Calu3 (cell line): ENCODE measurements around the gene MR1. TPM values are rescaled to one million over a fixed set of nuclear protein-coding genes. Genes with fewer than 3 reads are reported as not detected.

Experiments
- BruUV-seq: library from RNA; stranded (reverse); fragments of 400-500 nt; replicated peaks from 2 replicates; lab custom pipeline; 2021; lab: Mats Ljungman, UMichigan
- CTCF ChIA-PET: fragments of 300-600 bp; sonication (Branson Sonifier 250); formaldehyde crosslinking; loops from one replicate; lab custom pipeline; 2022; ENCODE audit warnings: antibody characterized with exemption; lab: Charles Lee
- DNase-seq: peaks from one replicate; pipeline ENCODE4 v3.0.0; 2022
- H3K27ac Mint-ChIP-seq: one replicate; pipeline ENCODE4 v1.8.0; 2022; ENCODE audit warnings: mixed read lengths; ENCODE audit not compliant: unreplicated experiment
- H3K27me3 Mint-ChIP-seq: one replicate; pipeline ENCODE4 v1.8.0; 2022; ENCODE audit warnings: mixed read lengths; ENCODE audit not compliant: unreplicated experiment
- H3K36me3 Mint-ChIP-seq: one replicate; pipeline ENCODE4 v1.8.0; 2022; ENCODE audit warnings: mild to moderate bottlenecking, moderate library complexity, mixed read lengths; ENCODE audit not compliant: insufficient read depth, unreplicated experiment
- H3K4me1 Mint-ChIP-seq: one replicate; pipeline ENCODE4 v1.8.0; 2022; ENCODE audit warnings: mild to moderate bottlenecking, low read depth, mixed read lengths; ENCODE audit not compliant: unreplicated experiment
- H3K4me3 Mint-ChIP-seq: one replicate; pipeline ENCODE4 v1.8.0; 2022; ENCODE audit warnings: mild to moderate bottlenecking, low read depth, moderate library complexity, mixed read lengths; ENCODE audit not compliant: unreplicated experiment
- H3K9me3 Mint-ChIP-seq: one replicate; pipeline ENCODE4 v1.8.0; 2022; ENCODE audit warnings: low read depth, mixed read lengths; ENCODE audit not compliant: unreplicated experiment
- CTCF ChIP-seq: fragments of 200-600 bp; IDR thresholded peaks from one replicate; pipeline ENCODE4 v1.8.0; 2022; ENCODE audit warnings: antibody characterized with exemption; ENCODE audit not compliant: unreplicated experiment
- intact Hi-C: fragments of 100-400 bp; cut with micrococcal nuclease; formaldehyde crosslinking; loops from one replicate; pipeline ENCODE4 v1.10.0; 2022; ENCODE audit not compliant: unreplicated experiment
- total RNA-seq: library from RNA; stranded (reverse); gene quantifications from 2 replicates; pipeline ENCODE4 v1.2.3, GENCODE V29; 2022

Gene MR1
- total RNA-seq, 1 experiment from 2014 or later = 10.0 TPM

- BruUV-seq = no TSS peak
- H3K4me3 Mint-ChIP-seq = no peak overlapping the region
- CTCF ChIA-PET = interaction anchor here (0.6 to 1.2 kb wide), 4 partner anchors 9 to 43 kb away, joined by 3 read pairs; no protein-coding TSS in a partner anchor
- H3K4me1 Mint-ChIP-seq = peaks cover 23% of the 10 kb centered on the region
- H3K9me3 Mint-ChIP-seq = no peaks in the 10 kb centered on the region
- peaks cover 20% of the 10 kb centered on the region for H3K27me3 Mint-ChIP-seq
- TF ChIP-seq CTCF = no peak
- H3K36me3 Mint-ChIP-seq = peaks cover 1% of the 10 kb centered on the region
- intact Hi-C loops = no loop called here
- no peak for DNase-seq
- H3K27ac Mint-ChIP-seq = no peak overlapping the region
Measured at GRCh38 chr1:181099152-181100014, 65.6 kb downstream of the MR1 start.

GRCh38 chr1:181100015-181100905, 66.5 kb downstream of the MR1 start:
- intact Hi-C loops = no loop called here
- DNase-seq = no peak
- Mint-ChIP-seq H3K36me3 (peaks cover 10% of the 10 kb centered on the region), H3K9me3 (no peaks in the 10 kb centered on the region), H3K27ac (no peak overlapping the region), H3K4me3 (no peak overlapping the region), H3K27me3 (peaks cover 21% of the 10 kb centered on the region), H3K4me1 (peaks cover 23% of the 10 kb centered on the region)
- CTCF ChIA-PET = interaction anchor here (0.6 to 1.1 kb wide), 2 partner anchors 10 to 42 kb away, joined by 3 read pairs; no protein-coding TSS in a partner anchor
- BruUV-seq = no TSS peak
- no peak for TF ChIP-seq CTCF

- intact Hi-C loops = no loop called here
- TF ChIP-seq CTCF = no peak
- CTCF ChIA-PET = interaction anchor here (1.1 kb wide), 1 partner anchor 11 kb away, joined by 3 read pairs; no protein-coding TSS in a partner anchor
- Mint-ChIP-seq H3K27ac (no peak overlapping the region), H3K4me3 (no peak overlapping the region), H3K36me3 (peaks cover 17% of the 10 kb centered on the region), H3K9me3 (no peaks in the 10 kb centered on the region), H3K27me3 (peaks cover 27% of the 10 kb centered on the region), H3K4me1 (peaks cover 29% of the 10 kb centered on the region)
- BruUV-seq = no TSS peak
- DNase-seq = no peak
Measured at GRCh38 chr1:181100934-181101333, 67.2 kb downstream of the MR1 start.

GRCh38 chr1:181101581-181102226, 67.9 kb downstream of the MR1 start:
- intact Hi-C loops = no loop called here
- no peak for TF ChIP-seq CTCF
- Mint-ChIP-seq H3K27ac (no peak overlapping the region), H3K4me3 (no peak overlapping the region), H3K36me3 (peaks cover 21% of the 10 kb centered on the region), H3K4me1 (peaks cover 35% of the 10 kb centered on the region), H3K9me3 (no peaks in the 10 kb centered on the region), H3K27me3 (peaks cover 35% of the 10 kb centered on the region)
- DNase-seq = no peak
- BruUV-seq = no TSS peak
- CTCF ChIA-PET = interaction anchor here (1.1 kb wide), 1 partner anchor 11 kb away, joined by 3 read pairs; no protein-coding TSS in a partner anchor
